GM12892 (cell line): Measurements from ENCODE around the gene IL9R.

Experiments
- POLR2A ChIP-seq: IDR thresholded peaks from 2 replicates; pipeline ENCODE4 v1.6.1; 2011; ENCODE audit warnings: low read depth, low read length, control low read depth
- POLR2AphosphoS5 ChIP-seq: IDR thresholded peaks from 2 replicates; pipeline ENCODE4 v1.6.1; 2011; ENCODE audit warnings: low read depth, low read length, control low read depth

GRCh38 chrX:156003486-156004185, 6.1 kb downstream of the IL9R start:
- TF ChIP-seq POLR2AphosphoS5 = no peak
- TF ChIP-seq POLR2A = no peak
